Neuronal stem cell (in vitro differentiated cells): ENCODE measurements around the gene NDUFC1.
"Not testable (repeated sequence)": the region's sequence is repeated elsewhere in the genome, so short reads cannot be mapped to it uniquely, and the experiment has no call there.

Source experiments
- DNase-seq: peaks from one replicate; pipeline ENCODE4 v3.0.0-alpha.2; 2013; ENCODE audit warnings: low spot score
- H2AFZ ChIP-seq: one replicate; pipeline ENCODE4 v1.6.1; 2013; ENCODE audit warnings: mild to moderate bottlenecking, low read length, inconsistent platforms
- H2AK5ac ChIP-seq: 2 replicates; pipeline ENCODE4 v1.6.1; 2013; ENCODE audit warnings: low read depth, mild to moderate bottlenecking, inconsistent platforms, low read length, moderate library complexity, mixed read lengths
- H2BK120ac ChIP-seq: 2 replicates; pipeline ENCODE4 v1.6.1; 2013; ENCODE audit warnings: low read depth, mild to moderate bottlenecking, inconsistent platforms, low read length, moderate library complexity, mixed read lengths
- H2BK12ac ChIP-seq: one replicate; pipeline ENCODE4 v1.6.1; 2013; ENCODE audit warnings: low read length, inconsistent platforms
- H2BK15ac ChIP-seq: 2 replicates; pipeline ENCODE4 v1.6.1; 2013; ENCODE audit warnings: mild to moderate bottlenecking, low read length, inconsistent platforms, mixed read lengths
- H2BK5ac ChIP-seq: one replicate; pipeline ENCODE4 v1.6.1; 2013; ENCODE audit warnings: inconsistent platforms, mild to moderate bottlenecking, low read length, moderate library complexity
- H3K14ac ChIP-seq: one replicate; pipeline ENCODE4 v1.6.1; 2013; ENCODE audit warnings: low read length, inconsistent platforms
- H3K18ac ChIP-seq: 2 replicates; pipeline ENCODE4 v1.6.1; 2013; ENCODE audit warnings: low read length, inconsistent platforms
- H3K23ac ChIP-seq: 2 replicates; pipeline ENCODE4 v1.6.1; 2013; ENCODE audit warnings: low read depth, mild to moderate bottlenecking, mixed read lengths, low read length, inconsistent platforms; ENCODE audit not compliant: poor library complexity
- H3K27ac ChIP-seq: replicated peaks from 3 replicates; pipeline ENCODE4 v1.5.1; 2013; ENCODE audit warnings: low read length, inconsistent platforms
- H3K27me3 ChIP-seq, 3 experiments: 2 replicates each; pipeline ENCODE4 v1.6.1; 2013; ENCODE audit warnings: low read length in 3 of 3, mild to moderate bottlenecking in 2 of 3, inconsistent platforms in 1 of 3, low read depth in 1 of 3, mixed read lengths in 1 of 3, moderate library complexity in 1 of 3; ENCODE audit not compliant: control insufficient read depth in 3 of 3, insufficient read depth in 3 of 3
- H3K36me3 ChIP-seq, 2 donors: replicated peaks in 1 of 2; 2 replicates each; pipeline ENCODE4 v1.6.1; 2013; ENCODE audit warnings: low read length in 2 of 2; ENCODE audit not compliant: control insufficient read depth in 2 of 2, insufficient read depth in 2 of 2
- H3K4ac ChIP-seq: 2 replicates; pipeline ENCODE4 v1.6.1; 2013; ENCODE audit warnings: inconsistent platforms, mild to moderate bottlenecking, low read length, moderate library complexity
- H3K4me1 ChIP-seq, 2 donors: 1 replicate in 1 of 2; 2 replicates in 1 of 2; pipeline ENCODE4 v1.6.1; 2013; ENCODE audit warnings: low read length in 2 of 2, low read depth in 1 of 2; ENCODE audit not compliant: control insufficient read depth in 2 of 2, insufficient read depth in 1 of 2
- H3K4me2 ChIP-seq: one replicate; pipeline ENCODE4 v1.6.1; 2013; ENCODE audit warnings: mild to moderate bottlenecking, low read length, inconsistent platforms; ENCODE audit not compliant: insufficient read depth, poor library complexity, severe bottlenecking
- H3K4me3 ChIP-seq, 2 donors: 2 replicates each; pipeline ENCODE4 v1.5.1; 2013; ENCODE audit warnings: low read length in 2 of 2, mild to moderate bottlenecking in 2 of 2, inconsistent platforms in 1 of 2, moderate library complexity in 1 of 2
- H3K79me1 ChIP-seq: one replicate; pipeline ENCODE4 v1.6.1; 2013; ENCODE audit warnings: low read depth, mild to moderate bottlenecking, inconsistent platforms, low read length, moderate library complexity
- H3K9ac ChIP-seq: one replicate; pipeline ENCODE4 v1.6.1; 2013; ENCODE audit warnings: mild to moderate bottlenecking, low read depth, low read length, inconsistent platforms; ENCODE audit not compliant: poor library complexity
- H3K9me3 ChIP-seq, 2 donors: replicated peaks in 1 of 2; 2 replicates each; pipeline versions ENCODE3 to v1.6.1; 2013; ENCODE audit warnings: low read length in 2 of 2, mild to moderate bottlenecking in 2 of 2, inconsistent platforms in 1 of 2, low read depth in 1 of 2, mixed read lengths in 1 of 2, moderate library complexity in 1 of 2; ENCODE audit not compliant: control insufficient read depth in 2 of 2, insufficient read depth in 1 of 2
- H4K8ac ChIP-seq: one replicate; pipeline ENCODE4 v1.6.1; 2013; ENCODE audit warnings: low read depth, mild to moderate bottlenecking, inconsistent platforms, low read length, moderate library complexity
- H4K91ac ChIP-seq: one replicate; pipeline ENCODE4 v1.6.1; 2013; ENCODE audit warnings: low read length, low read depth, mild to moderate bottlenecking, inconsistent platforms; ENCODE audit not compliant: poor library complexity
- WGBS, 2 donors: extraction: QIAGEN DNeasy Blood & Tissue Kit; methylation state at CpG; one replicate each; pipeline ENCODE4 v1.1.7; 2013; ENCODE audit warnings: missing lambda C conversion rate in 2 of 2, mixed read lengths in 1 of 2; ENCODE audit not compliant: insufficient read length in 2 of 2, insufficient replicate concordance in 1 of 2; ENCODE audit errors: extremely low coverage in 2 of 2; 5-methylcytosine and 5-hydroxymethylcytosine counted together

NDUFC1 gene

GRCh38 chr4:139330283-139330682, 28.0 kb upstream of the NDUFC1 start:
- Histone ChIP-seq H2BK12ac (no peak overlapping the region), H2AFZ (no peak overlapping the region), H3K23ac (no peak overlapping the region), H2BK15ac (no peak overlapping the region), H3K79me1 (peaks cover 2% of the 10 kb centered on the region), H3K9me3 (peaks cover 0 to 17% of the 10 kb centered on the region in 2 donors), H3K4me3 (no peak overlapping the region), H3K27me3 (no peaks in the 10 kb centered on the region), H4K8ac (no peak overlapping the region), H2BK5ac (no peak overlapping the region), H3K36me3 (peaks cover 3 to 67% of the 10 kb centered on the region in 2 donors), H3K4me1 (peaks cover 0 to 1% of the 10 kb centered on the region in 2 donors), H3K4me2 (no peak overlapping the region), H3K9ac (no peak overlapping the region), H3K27ac (no peak overlapping the region), H3K4ac (no peak overlapping the region), H3K18ac (no peak overlapping the region), H2BK120ac (no peak overlapping the region), H2AK5ac (no peak overlapping the region), H4K91ac (no peak overlapping the region), H3K14ac (no peak overlapping the region)
- no CpG with 5 or more reads among the region's 3 CpGs for WGBS, 2 donors
- DNase-seq, result no peak

GRCh38 chr4:139329665-139330200, 27.5 kb upstream of the NDUFC1 start:
- no peak overlapping the region for H2AFZ ChIP-seq
- no CpG with 5 or more reads among the region's 4 CpGs for WGBS, 2 donors
- no peak overlapping the region for H3K9ac ChIP-seq

GRCh38 chr4:139324620-139325019, 22.3 kb upstream of the NDUFC1 start:
- H3K79me1 ChIP-seq, result peaks cover 1% of the 10 kb centered on the region
- H2BK5ac ChIP-seq, result no peak overlapping the region
- H4K91ac ChIP-seq, result no peak overlapping the region
- H2AFZ ChIP-seq, result no peak overlapping the region
- no peak overlapping the region for H3K27ac ChIP-seq
- H3K9ac ChIP-seq, result no peak overlapping the region
- no peak overlapping the region for H2BK15ac ChIP-seq
- H3K27me3 ChIP-seq, result no peaks in the 10 kb centered on the region
- H3K23ac ChIP-seq, result no peak overlapping the region
- no peak overlapping the region for H3K4me3 ChIP-seq
- H3K14ac ChIP-seq, result no peak overlapping the region
- H3K9me3 ChIP-seq, result peaks cover 0 to 20% of the 10 kb centered on the region in 2 donors
- H3K4me1 ChIP-seq, result no peaks in the 10 kb centered on the region
- H2BK12ac ChIP-seq, result no peak overlapping the region
- no peak overlapping the region for H3K4me2 ChIP-seq
- H3K18ac ChIP-seq, result no peak overlapping the region
- DNase-seq, result no peak
- H3K36me3 ChIP-seq, result peaks cover 1 to 29% of the 10 kb centered on the region in 2 donors
- H4K8ac ChIP-seq, result no peak overlapping the region
- H3K4ac ChIP-seq, result no peak overlapping the region
- no peak overlapping the region for H2AK5ac ChIP-seq
- H2BK120ac ChIP-seq, result no peak overlapping the region
- WGBS, 2 donors, result no CpG with 5 or more reads among the region's 6 CpGs

More at GRCh38 chr4:139329665-139330200, 27.5 kb upstream of the NDUFC1 start:
- no peak overlapping the region for H4K8ac ChIP-seq
- no peak overlapping the region for H2AK5ac ChIP-seq
- no peak overlapping the region for H3K14ac ChIP-seq
- no peak overlapping the region for H3K18ac ChIP-seq
- no peak for DNase-seq
- no peak overlapping the region for H3K4me2 ChIP-seq
- H3K4me1 ChIP-seq, result peaks cover 0 to 1% of the 10 kb centered on the region in 2 donors
- no peak overlapping the region for H3K27ac ChIP-seq
- H2BK5ac ChIP-seq, result no peak overlapping the region
- peaks cover 2% of the 10 kb centered on the region for H3K79me1 ChIP-seq
- H3K4ac ChIP-seq, result no peak overlapping the region
- H3K23ac ChIP-seq, result no peak overlapping the region
- no peak overlapping the region for H2BK12ac ChIP-seq
- no peak overlapping the region for H4K91ac ChIP-seq
- H3K27me3 ChIP-seq, result no peaks in the 10 kb centered on the region
- H2BK15ac ChIP-seq, result no peak overlapping the region
- H3K9me3 ChIP-seq, result peaks cover 0 to 17% of the 10 kb centered on the region in 2 donors
- H2BK120ac ChIP-seq, result no peak overlapping the region
- no peak overlapping the region for H3K4me3 ChIP-seq
- peaks cover 3 to 61% of the 10 kb centered on the region in 2 donors for H3K36me3 ChIP-seq

GRCh38 chr4:139322541-139322940, 20.3 kb upstream of the NDUFC1 start:
- H2AFZ ChIP-seq, H2BK15ac ChIP-seq, H2BK12ac ChIP-seq, H3K9ac ChIP-seq, H3K4me1 ChIP-seq, H3K27me3 ChIP-seq, H4K91ac ChIP-seq, H3K4ac ChIP-seq, H3K79me1 ChIP-seq, DNase-seq, H3K27ac ChIP-seq, H4K8ac ChIP-seq, H2BK5ac ChIP-seq, H2BK120ac ChIP-seq, H3K18ac ChIP-seq, H3K4me2 ChIP-seq, H2AK5ac ChIP-seq, H3K4me3 ChIP-seq, H3K14ac ChIP-seq, H3K23ac ChIP-seq: not testable (repeated sequence)
- H3K36me3 ChIP-seq, result peaks cover 0 to 19% of the 10 kb centered on the region in 2 donors
- no CpG with 5 or more reads among the region's 6 CpGs for WGBS, 2 donors
- H3K9me3 ChIP-seq, result peaks cover 0 to 11% of the 10 kb centered on the region in 2 donors
